Testis (tissue), 3 donors: Measurements from ENCODE around the gene C20orf144. TPM values are rescaled to one million over a fixed set of nuclear protein-coding genes. Genes with fewer than 3 reads are reported as not detected.

Experiments
- DNase-seq: peaks from one replicate; pipeline ENCODE4 v3.0.0-alpha.2; 2019
- H3K27ac ChIP-seq, 2 donors: fragments of 200-600 bp; sonication (generic); one replicate each; pipeline ENCODE4 v1.5.1; 2019
- H3K27me3 ChIP-seq: fragments of 200-600 bp; sonication (generic); one replicate; pipeline ENCODE4 v1.5.1; 2019
- H3K36me3 ChIP-seq: fragments of 200-600 bp; sonication (generic); one replicate; pipeline ENCODE4 v1.5.1; 2017; ENCODE audit warnings: low read depth; ENCODE audit errors: missing control alignments
- H3K4me1 ChIP-seq: fragments of 200-600 bp; sonication (generic); one replicate; pipeline ENCODE4 v1.5.1; 2019
- H3K4me3 ChIP-seq, 2 donors: fragments of 200-600 bp; sonication (generic); one replicate each; pipeline ENCODE4 v1.5.1; 2017 to 2019
- H3K9me3 ChIP-seq: fragments of 200-600 bp; sonication (generic); one replicate; pipeline ENCODE4 v1.5.1; 2017
- CTCF ChIP-seq, 3 experiments: fragments of 450-650 bp in 2 of 3; fragments of 200-600 bp in 1 of 3; sonication (generic) in 1 of 3; IDR thresholded peaks; one replicate each; pipeline ENCODE4 v1.5.1; 2016 to 2019; ENCODE audit warnings: antibody characterized with exemption in 3 of 3, mild to moderate bottlenecking in 2 of 3, moderate library complexity in 1 of 3
- POLR2A ChIP-seq: fragments of 450-650 bp; IDR thresholded peaks from one replicate; pipeline ENCODE4 v1.6.1; 2017; ENCODE audit warnings: antibody characterized with exemption, mild to moderate bottlenecking, moderate library complexity
- WGBS, 2 donors: methylation state at CpG; one replicate each; pipeline ENCODE4 v1.1.5; 2018; 5-methylcytosine and 5-hydroxymethylcytosine counted together
- intact Hi-C: fragments of 100-400 bp; cut with DNase I; formaldehyde crosslinking; loops from one replicate; pipeline ENCODE4 v1.15.1; 2023; ENCODE audit warnings: low total_unique reads
- polyA plus RNA-seq: library from polyadenylated mRNA; stranded (reverse); fragments of 350-450 nt; fragmentation: Illumina TruSeq; extraction: RNeasy Lipid Tissue Mini Kit (QIAGEN cat#74804); gene quantifications from one replicate; pipeline ENCODE4 v1.2.3, GENCODE V29; 2014; ENCODE audit warnings: low read depth, low replicate concordance; ENCODE audit not compliant: insufficient read depth
- total RNA-seq, 2 donors: library from RNA; depleted of rRNA; stranded (reverse); fragments of >200 nt; gene quantifications; one replicate each; pipeline ENCODE4 v1.2.3, GENCODE V29; 2016

Gene C20orf144
- total and polyA plus RNA-seq, 3 donors from 2014 or later = 40.0 to 128 (median 119) TPM

- H3K9me3 ChIP-seq = no peaks in the 10 kb centered on the region
- WGBS, 2 donors = 92 to 100% methylated on average over 4 of the region's 4 CpGs
- H3K4me3 ChIP-seq = no peak overlapping the region
- no peak for DNase-seq
- no peak for TF ChIP-seq CTCF (IDR thresholded peaks at IDR 0.05)
- no peak for TF ChIP-seq POLR2A
- no peaks in the 10 kb centered on the region for H3K36me3 ChIP-seq
- intact Hi-C loops = no loop called here
- H3K27me3 ChIP-seq = no peaks in the 10 kb centered on the region
- peaks cover 10% of the 10 kb centered on the region for H3K4me1 ChIP-seq
- H3K27ac ChIP-seq = no peak overlapping the region
Observed at GRCh38 chr20:33658929-33659328, 3.2 kb upstream of the C20orf144 start.

GRCh38 chr20:33659341-33660034 is 2.6 kb upstream of the C20orf144 start:
- no peak for TF ChIP-seq CTCF (IDR thresholded peaks at IDR 0.05)
- no peak for TF ChIP-seq POLR2A
- intact Hi-C loops = no loop called here
- 91 to 94% methylated on average over 12 to 28 of the region's 32 CpGs for WGBS, 2 donors

GRCh38 chr20:33660035-33660684 is 2.0 kb upstream of the C20orf144 start:
- no peak overlapping the region for H3K4me3 ChIP-seq
- no peaks in the 10 kb centered on the region for H3K36me3 ChIP-seq
- no peak for DNase-seq
- no peak overlapping the region for H3K27ac ChIP-seq
- peaks cover 15% of the 10 kb centered on the region for H3K4me1 ChIP-seq
- no peaks in the 10 kb centered on the region for H3K27me3 ChIP-seq
- TF ChIP-seq CTCF (IDR thresholded peaks at IDR 0.05) (no peak), POLR2A (no peak)
- no peaks in the 10 kb centered on the region for H3K9me3 ChIP-seq
- intact Hi-C loops = no loop called here
- WGBS, 2 donors = 92% methylated on average over 7 to 20 of the region's 21 CpGs

More at GRCh38 chr20:33659341-33660034, 2.6 kb upstream of the C20orf144 start:
- DNase-seq = no peak
- Histone ChIP-seq H3K27ac (no peak overlapping the region), H3K4me1 (peaks cover 15% of the 10 kb centered on the region), H3K4me3 (no peak overlapping the region), H3K36me3 (no peaks in the 10 kb centered on the region), H3K27me3 (no peaks in the 10 kb centered on the region), H3K9me3 (no peaks in the 10 kb centered on the region)

- no peak overlapping the region for H3K27ac ChIP-seq
- H3K4me1 ChIP-seq = peaks cover 15% of the 10 kb centered on the region
- no peaks in the 10 kb centered on the region for H3K36me3 ChIP-seq
- DNase-seq = no peak
- H3K27me3 ChIP-seq = no peaks in the 10 kb centered on the region
- TF ChIP-seq CTCF (IDR thresholded peaks at IDR 0.05) (no peak), POLR2A (no peak)
- intact Hi-C loops = no loop called here
- H3K9me3 ChIP-seq = no peaks in the 10 kb centered on the region
- H3K4me3 ChIP-seq = no peak overlapping the region
- WGBS, 2 donors = 91 to 95% methylated on average over 7 of the region's 7 CpGs
Observed at GRCh38 chr20:33660685-33661058, 1.5 kb upstream of the C20orf144 start.
